OCI-LY7 (cell line): Measurements from ENCODE around the gene RIPPLY2.
"Not testable (repeated sequence)": the region's sequence is repeated elsewhere in the genome, so short reads cannot be mapped to it uniquely, and the experiment has no call there.

Experiments
- CTCF ChIP-seq: fragments of 200-600 bp; sonication (generic); conservative IDR thresholded peaks from 2 replicates; pipeline ENCODE4 v1.5.1; 2014; ENCODE audit warnings: mild to moderate bottlenecking, antibody characterized with exemption, low read length, moderate library complexity, mixed read lengths
- EZH2phosphoT487 ChIP-seq: fragments of 200-600 bp; sonication (generic); IDR thresholded peaks from 2 replicates; pipeline ENCODE4 v1.6.1; 2018; ENCODE audit warnings: low read depth, borderline replicate concordance, mild to moderate bottlenecking, mixed run types, antibody characterized with exemption, low read length, moderate library complexity, mixed read lengths

GRCh38 chr6:83803492-83803891 is 49.7 kb upstream of the RIPPLY2 start:
- TF ChIP-seq CTCF, EZH2phosphoT487: not testable (repeated sequence)
